ENCODE data around the gene SCFD2.

The SCFD2 gene

DNA sequence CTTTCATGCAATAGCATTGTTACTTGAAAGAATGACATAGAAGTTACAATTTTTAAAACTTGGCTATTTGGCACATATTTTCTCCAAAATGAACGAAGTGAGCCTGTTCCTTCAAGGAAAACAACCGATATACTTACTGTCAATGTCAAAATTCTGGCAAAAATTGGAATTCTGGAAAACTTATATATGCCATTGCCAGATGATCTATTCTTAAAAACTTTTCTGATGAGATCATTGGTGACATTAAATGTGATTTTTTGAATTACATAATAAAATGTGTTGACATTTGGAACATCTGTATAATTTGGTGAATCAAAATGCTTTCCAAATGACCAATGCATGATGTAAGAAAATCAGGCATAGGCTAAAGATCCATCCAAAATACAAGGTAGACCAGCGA, 209.0 kb downstream of the SCFD2 start:
- H3K9me3 Mint-ChIP-seq = peaks cover 7% of the 10 kb centered on the region
- H3K4me3 Mint-ChIP-seq = no peak overlapping the region
- H3K36me3 Mint-ChIP-seq (ENCODE audit: low read depth) = peaks cover 8% of the 10 kb centered on the region
- no peaks in the 10 kb centered on the region for H3K27me3 Mint-ChIP-seq (ENCODE audit: low read depth)
- H3K4me1 Mint-ChIP-seq = peaks cover 11% of the 10 kb centered on the region
- TF ChIP-seq, protein P1, sequence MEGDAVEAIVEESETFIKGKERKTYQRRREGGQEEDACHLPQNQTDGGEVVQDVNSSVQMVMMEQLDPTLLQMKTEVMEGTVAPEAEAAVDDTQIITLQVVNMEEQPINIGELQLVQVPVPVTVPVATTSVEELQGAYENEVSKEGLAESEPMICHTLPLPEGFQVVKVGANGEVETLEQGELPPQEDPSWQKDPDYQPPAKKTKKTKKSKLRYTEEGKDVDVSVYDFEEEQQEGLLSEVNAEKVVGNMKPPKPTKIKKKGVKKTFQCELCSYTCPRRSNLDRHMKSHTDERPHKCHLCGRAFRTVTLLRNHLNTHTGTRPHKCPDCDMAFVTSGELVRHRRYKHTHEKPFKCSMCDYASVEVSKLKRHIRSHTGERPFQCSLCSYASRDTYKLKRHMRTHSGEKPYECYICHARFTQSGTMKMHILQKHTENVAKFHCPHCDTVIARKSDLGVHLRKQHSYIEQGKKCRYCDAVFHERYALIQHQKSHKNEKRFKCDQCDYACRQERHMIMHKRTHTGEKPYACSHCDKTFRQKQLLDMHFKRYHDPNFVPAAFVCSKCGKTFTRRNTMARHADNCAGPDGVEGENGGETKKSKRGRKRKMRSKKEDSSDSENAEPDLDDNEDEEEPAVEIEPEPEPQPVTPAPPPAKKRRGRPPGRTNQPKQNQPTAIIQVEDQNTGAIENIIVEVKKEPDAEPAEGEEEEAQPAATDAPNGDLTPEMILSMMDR (IDR thresholded peaks at IDR 0.05; ENCODE audit: unreplicated experiment in 3 of 3) = no peak
- H3K27ac Mint-ChIP-seq = no peak overlapping the region

DNA sequence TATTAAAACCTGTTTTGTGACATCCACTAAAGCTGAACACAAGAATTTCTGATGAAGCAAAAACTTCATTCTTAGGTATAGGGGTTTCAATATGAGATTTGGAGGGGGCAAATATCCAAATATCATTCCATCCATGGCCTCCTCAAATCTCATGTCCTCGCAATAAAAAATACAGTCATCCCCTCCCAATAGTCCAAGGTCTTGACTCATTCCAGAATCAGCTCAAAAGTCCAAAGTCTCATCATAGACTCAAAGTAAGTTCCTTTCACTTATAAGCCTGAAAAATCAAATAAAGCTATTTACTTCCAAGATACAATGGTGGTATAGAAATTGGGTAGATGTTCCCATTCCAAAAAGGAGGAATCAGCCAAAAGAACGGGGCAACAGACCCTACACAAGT, 213.4 kb downstream of the SCFD2 start:
- Mint-ChIP-seq H3K27ac (no peak overlapping the region), H3K27me3 (ENCODE audit: low read depth) (no peaks in the 10 kb centered on the region), H3K4me1 (peaks cover 5% of the 10 kb centered on the region), H3K9me3 (peaks cover 7% of the 10 kb centered on the region), H3K36me3 (ENCODE audit: low read depth) (peaks cover 8% of the 10 kb centered on the region), H3K4me3 (no peak overlapping the region)
- TF ChIP-seq, protein P1 (IDR thresholded peaks at IDR 0.05; ENCODE audit: unreplicated experiment in 3 of 3) = no peak

DNA sequence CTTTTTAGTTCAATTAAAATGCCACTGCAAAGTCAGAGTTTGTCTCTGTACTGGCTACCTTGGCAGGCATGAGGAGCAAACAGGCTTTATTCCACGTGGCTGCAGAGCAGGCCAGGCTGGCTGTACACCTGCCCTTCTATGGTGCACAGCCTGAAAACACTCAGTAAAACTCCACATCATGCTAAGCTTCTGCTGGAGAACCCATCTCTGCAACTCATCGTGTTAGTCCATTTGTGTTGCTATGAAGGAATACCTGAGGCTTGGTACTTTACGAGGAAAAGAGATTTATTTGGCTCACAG, 214.4 kb downstream of the SCFD2 start:
- Mint-ChIP-seq H3K9me3 (peaks cover 7% of the 10 kb centered on the region), H3K36me3 (ENCODE audit: low read depth) (peaks cover 8% of the 10 kb centered on the region), H3K4me3 (no peak overlapping the region), H3K4me1 (peaks cover 5% of the 10 kb centered on the region), H3K27ac (no peak overlapping the region), H3K27me3 (ENCODE audit: low read depth) (no peaks in the 10 kb centered on the region)
- TF ChIP-seq, protein P1 (IDR thresholded peaks at IDR 0.05; ENCODE audit: unreplicated experiment in 3 of 3) = no peak

DNA sequence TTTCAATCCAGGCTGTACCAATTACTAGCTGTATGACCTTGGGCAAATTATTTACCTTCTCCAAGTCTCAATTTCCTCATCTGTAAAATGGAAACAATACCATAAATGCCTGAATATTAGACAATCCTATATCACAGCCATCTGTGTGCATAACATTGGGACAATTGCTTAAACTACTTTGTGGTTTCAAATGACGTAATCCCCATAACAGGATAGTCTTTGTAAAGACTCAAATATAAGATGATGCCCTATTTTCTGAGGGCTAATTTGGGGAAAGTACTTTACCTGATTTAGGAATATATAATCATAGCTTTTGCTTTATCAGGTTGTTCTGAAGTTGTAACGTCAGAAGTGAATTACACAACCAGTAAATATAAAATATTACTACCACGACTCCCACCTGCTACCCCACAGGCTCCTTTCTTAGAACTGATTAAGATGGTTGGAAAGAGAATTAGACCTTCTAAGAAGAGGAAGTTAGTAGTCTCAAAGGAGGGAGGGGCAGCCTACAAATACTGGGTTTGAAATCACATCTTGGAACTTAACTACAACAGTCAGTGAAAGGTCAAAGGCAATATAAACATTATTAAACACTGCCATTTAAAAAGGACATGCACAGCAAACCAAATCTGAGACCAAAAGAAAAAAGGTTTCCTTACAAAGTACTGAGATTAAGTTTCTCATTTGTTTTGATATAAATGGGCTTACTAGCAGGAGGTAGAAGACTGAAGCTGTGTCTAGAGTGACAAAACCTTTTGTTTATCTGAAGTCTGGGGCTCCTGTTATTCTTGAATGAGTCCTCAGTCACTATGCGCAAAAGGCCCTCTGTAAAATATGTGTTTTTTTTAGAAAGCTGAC, 215.0 kb downstream of the SCFD2 start:
- H3K9me3 Mint-ChIP-seq = peaks cover 7% of the 10 kb centered on the region
- peak overlapping the region in 1 of 3 experiments; percentile 43 for H3K27ac Mint-ChIP-seq
- H3K4me1 Mint-ChIP-seq = peaks cover 5% of the 10 kb centered on the region
- TF ChIP-seq, protein P1 (IDR thresholded peaks at IDR 0.05; ENCODE audit: unreplicated experiment in 3 of 3) = no peak
- no peak overlapping the region for H3K4me3 Mint-ChIP-seq
- H3K36me3 Mint-ChIP-seq (ENCODE audit: low read depth) = peaks cover 8% of the 10 kb centered on the region
- no peaks in the 10 kb centered on the region for H3K27me3 Mint-ChIP-seq (ENCODE audit: low read depth)

DNA sequence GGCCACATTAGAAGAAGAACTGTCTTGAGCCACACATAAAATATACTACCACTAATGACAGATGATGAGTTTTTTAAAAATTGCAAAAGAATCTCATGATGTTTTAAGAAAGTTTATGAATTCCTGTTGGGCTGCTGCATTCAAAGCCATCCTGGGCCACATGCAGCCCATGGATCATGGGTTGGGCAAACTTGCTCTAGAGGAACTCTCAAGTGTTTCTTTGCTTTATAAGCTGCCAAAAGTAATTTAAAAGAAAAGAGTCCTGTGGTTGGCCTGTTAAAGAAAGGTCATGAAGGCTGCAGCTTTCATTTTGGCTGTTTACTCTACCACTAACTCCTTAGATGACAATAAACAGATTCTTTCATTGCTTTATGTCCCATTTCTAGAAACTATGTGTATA, 218.2 kb downstream of the SCFD2 start:
- Mint-ChIP-seq H3K4me1 (peaks cover 5% of the 10 kb centered on the region), H3K36me3 (ENCODE audit: low read depth) (peaks cover 6% of the 10 kb centered on the region), H3K4me3 (no peak overlapping the region), H3K9me3 (no peaks in the 10 kb centered on the region), H3K27me3 (ENCODE audit: low read depth) (no peaks in the 10 kb centered on the region), H3K27ac (no peak overlapping the region)
- TF ChIP-seq, protein P1 (IDR thresholded peaks at IDR 0.05; ENCODE audit: unreplicated experiment in 3 of 3) = no peak

DNA sequence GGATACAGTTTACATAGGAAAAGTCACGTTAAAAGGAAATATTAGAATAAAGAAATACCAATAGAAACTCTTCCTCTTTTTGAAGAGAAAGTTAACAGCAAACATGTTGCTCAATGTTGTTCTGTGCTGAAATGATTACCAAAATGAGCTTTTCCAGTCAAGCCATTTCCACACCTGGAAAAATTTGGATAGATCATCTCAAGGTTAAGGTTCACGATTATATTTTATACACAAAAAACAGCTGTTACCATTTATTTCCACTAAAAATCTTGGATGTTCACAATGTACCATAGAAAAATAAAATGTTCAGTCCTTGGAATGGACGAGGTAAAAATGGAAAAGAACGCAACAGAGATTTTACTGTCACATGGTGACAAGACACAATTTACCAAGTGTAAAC, 218.7 kb downstream of the SCFD2 start:
- Mint-ChIP-seq H3K9me3 (no peaks in the 10 kb centered on the region), H3K4me1 (peaks cover 5% of the 10 kb centered on the region), H3K4me3 (no peak overlapping the region), H3K27me3 (ENCODE audit: low read depth) (no peaks in the 10 kb centered on the region), H3K27ac (no peak overlapping the region), H3K36me3 (ENCODE audit: low read depth) (peaks cover 6% of the 10 kb centered on the region)
- TF ChIP-seq, protein P1 (IDR thresholded peaks at IDR 0.05; ENCODE audit: unreplicated experiment in 3 of 3) = no peak

Data from nephron (organoid).